CD1c-positive myeloid dendritic cell (primary cell): ENCODE results near the gene SKOR1.

Experiments used
- DNase-seq: peaks from one replicate; pipeline ENCODE4 v3.0.0-alpha.2; 2016; ENCODE audit errors: extremely low spot score

SKOR1 gene

DNA sequence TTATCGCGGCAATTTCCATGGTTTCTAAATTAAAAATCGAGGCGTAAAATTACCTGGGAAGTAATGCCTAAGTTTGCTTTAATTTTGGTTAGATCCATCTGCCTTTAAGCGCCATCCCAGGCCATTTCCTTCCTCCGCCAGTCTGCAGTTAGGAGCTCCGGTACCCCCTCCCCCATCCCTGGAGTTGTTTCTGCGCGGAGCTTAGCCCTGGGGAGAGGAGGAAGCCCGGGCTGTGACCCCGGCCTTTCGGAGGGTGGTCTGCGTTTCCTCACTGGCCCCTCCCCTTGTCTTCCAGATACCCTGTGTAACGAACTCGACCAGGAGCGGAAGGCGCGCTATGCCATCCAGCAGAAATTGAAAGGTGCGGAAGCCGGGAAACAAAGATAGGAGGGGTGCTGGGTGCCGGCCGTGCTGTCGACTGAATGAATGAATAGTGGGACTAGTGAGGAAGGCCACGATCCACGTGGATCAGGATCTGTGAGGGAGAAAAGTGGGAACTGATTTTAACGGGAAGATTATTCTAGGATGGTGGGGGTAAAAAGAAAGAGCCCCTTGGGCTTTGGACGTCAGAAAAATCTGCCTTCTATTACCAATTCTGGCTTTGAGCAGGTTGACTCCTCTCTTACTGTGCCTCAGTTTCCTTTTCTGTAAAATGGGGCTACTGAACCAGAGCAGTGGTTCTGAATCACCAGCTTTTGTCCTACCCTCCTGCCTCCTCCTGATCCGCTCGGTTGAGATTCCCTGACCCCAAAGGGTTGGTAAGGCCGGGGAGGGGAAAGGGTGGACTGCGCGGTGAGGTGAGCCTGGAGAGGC is 7.8 kb downstream of the SKOR1 start:
- DNase-seq: no peak

DNA sequence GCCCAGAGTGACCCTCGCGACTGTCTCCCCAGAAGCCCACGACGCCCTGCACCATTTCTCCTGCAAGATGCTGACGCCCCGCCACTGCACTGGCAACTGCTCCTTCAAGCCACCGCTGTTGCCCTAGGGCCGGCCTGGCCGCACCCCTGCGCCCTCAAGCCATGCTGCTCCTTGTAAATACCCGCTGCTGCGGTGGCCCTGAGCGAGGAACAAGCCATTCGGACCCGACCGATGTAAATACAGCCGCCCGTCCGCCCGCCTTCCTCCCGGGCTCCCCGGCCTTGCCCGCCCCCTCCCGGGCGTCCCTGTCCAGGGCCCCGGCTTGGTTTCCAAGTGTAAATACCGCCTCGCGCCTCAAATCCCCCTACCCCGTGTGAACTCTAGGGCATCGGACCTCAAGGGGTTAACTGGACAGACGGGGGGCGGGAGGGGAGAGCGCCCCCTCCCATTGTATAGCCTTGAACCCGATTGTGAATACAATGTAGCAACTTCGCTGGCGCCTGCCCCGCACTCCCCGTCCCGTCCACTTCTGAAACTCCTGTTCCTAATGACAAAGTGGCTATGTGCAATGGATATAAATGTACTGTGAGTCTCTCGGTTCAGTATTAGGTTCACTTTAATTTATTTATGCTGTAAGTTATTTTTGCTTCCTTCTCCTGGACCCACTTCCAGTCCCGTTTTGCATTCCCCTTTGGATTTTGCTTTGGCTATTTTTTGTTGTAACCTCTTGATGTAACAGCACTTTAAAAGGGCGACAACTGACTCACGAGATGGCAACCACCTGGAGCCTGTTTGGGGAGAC is 8.6 kb downstream of the SKOR1 start:
- DNase-seq: peak; percentile 49

DNA sequence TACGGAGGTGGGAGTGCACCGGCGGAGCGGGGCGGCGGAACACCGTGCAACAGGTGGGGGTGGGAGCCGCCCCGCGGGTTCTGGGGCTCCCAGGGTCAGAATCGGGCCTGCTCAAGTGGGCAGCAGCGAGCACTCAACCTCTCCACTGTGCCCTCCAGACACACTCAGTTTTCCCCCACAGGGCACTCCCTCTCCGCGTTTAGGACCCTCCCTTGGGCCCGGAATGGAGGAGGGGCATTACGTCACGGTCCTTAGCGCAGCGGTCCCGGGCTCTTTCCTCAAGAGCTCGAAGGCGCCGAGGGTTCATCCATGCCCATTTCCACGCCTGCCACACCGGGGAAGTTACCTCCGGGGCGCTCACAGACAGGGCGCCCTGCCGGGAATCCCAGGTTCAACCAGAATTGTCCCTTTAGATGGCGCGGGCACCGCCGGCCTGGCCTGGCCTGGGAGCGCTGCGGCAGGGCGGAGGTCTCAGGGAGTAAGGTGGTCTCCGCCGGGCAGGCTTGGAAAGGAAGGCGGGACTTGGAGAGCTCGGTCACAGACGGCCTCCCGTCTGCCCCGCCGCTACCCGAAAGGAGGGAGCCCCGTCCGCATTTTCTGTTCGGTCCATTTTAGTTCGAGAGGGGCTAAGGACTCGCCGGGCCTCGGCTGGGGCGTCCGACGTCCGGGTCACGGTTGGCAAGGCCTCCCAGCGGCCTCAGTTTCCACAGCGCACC is 9.4 kb downstream of the SKOR1 start:
- no peak for DNase-seq

GRCh38 chr15:67835297-67836133 is 10.2 kb downstream of the SKOR1 start:
- DNase-seq: peak; percentile 71

DNA sequence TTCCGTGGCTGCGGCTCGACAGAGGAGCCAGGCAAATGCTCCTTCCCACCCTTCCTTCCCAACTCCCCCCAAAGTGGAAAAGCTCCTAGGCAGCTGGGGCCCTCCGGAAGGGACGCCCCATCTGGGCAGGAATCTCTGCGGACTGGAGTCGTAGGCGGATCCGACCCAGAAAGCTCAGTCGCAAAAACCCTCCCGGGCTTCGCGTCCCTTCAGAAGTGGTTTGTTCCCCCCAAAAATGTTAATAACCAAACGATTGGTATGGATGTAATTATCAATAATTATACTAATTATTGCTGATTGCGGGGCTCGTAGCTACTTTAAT is 10.8 kb downstream of the SKOR1 start:
- DNase-seq: no peak

DNA sequence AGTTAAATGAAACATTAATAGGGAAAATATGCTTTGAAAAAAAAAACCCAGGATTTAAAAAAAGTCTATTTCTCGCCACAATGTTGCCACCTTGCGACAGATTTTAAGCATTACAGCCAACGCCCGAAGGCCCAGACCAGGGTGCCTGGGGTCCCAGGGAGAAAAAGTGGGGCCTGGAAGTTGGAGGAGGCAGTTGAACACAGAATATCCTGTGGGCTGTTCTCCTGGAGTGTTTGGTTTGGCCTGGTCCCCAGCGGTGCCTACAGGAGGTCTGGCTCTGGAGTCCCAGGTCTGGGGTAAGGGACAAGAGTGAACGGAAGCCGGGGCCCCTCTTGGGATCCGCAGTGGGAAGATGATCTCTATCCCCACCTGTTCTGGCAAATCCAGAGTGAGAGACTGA is 11.2 kb downstream of the SKOR1 start:
- peak; percentile 72 for DNase-seq

DNA sequence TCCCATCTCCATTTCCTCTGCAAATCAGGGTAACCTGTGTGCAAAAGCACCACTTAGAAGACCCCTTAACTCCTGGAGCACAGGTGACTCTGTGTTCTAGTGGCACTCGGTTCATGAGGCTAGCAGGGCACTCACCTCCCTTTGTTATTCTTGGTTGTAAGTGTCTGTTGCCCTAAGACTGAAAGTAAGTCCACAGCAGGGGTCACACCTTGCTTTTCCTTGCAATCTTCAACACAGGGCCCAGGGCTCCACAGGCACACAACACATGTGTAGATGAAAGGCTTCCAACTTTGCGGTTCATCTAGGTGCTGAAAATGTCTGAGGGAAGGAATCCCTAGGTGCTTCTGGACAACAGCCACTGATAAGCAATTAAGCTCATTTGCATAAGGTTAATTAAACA is 11.6 kb downstream of the SKOR1 start:
- no peak for DNase-seq

DNA sequence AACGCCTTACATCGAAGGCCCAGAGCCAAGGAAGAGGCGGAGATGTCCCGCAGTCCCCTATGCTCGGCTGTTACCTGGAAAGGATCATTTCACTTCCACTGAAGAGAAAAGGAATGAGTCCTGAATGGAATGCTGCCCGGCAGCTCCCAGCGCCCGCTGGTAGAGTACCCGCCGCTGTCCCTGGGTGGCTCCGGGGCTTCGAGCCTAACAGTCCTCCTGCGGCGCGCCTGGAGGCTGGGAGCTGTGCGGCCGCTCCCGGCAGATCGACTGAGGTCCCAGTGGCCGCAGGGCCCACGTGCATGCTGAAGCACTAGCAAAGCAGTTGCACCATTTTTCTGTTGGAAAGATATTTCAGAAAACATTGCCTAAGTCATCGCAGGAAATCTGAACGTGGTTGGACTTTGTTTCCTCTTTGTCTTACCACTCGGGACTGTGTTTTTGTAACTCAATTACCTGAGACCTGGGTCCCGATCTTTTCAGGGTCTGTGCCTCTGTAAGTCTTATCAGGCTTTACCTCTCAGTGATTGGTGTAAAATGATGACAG is 13.6 kb downstream of the SKOR1 start:
- peak; percentile 68 for DNase-seq

- peak; percentile 79 for DNase-seq
These were observed 14.2 kb downstream of the SKOR1 start for GRCh38 chr15:67839499-67839928.

- peak; percentile 97 for DNase-seq
These were observed 14.8 kb downstream of the SKOR1 start, which contains the start of gene RNU6-1 for GRCh38 chr15:67839929-67840748. Gene RNU6-1, minus strand, starts transcription at chr15:67840045.

- peak; percentile 64 for DNase-seq
These were observed 15.6 kb downstream of the SKOR1 start for GRCh38 chr15:67840749-67841512.

GRCh38 chr15:67841513-67841762 is 16.1 kb downstream of the SKOR1 start:
- DNase-seq: no peak

- DNase-seq: no peak
These were observed 17.8 kb downstream of the SKOR1 start for GRCh38 chr15:67843092-67843501.

DNA sequence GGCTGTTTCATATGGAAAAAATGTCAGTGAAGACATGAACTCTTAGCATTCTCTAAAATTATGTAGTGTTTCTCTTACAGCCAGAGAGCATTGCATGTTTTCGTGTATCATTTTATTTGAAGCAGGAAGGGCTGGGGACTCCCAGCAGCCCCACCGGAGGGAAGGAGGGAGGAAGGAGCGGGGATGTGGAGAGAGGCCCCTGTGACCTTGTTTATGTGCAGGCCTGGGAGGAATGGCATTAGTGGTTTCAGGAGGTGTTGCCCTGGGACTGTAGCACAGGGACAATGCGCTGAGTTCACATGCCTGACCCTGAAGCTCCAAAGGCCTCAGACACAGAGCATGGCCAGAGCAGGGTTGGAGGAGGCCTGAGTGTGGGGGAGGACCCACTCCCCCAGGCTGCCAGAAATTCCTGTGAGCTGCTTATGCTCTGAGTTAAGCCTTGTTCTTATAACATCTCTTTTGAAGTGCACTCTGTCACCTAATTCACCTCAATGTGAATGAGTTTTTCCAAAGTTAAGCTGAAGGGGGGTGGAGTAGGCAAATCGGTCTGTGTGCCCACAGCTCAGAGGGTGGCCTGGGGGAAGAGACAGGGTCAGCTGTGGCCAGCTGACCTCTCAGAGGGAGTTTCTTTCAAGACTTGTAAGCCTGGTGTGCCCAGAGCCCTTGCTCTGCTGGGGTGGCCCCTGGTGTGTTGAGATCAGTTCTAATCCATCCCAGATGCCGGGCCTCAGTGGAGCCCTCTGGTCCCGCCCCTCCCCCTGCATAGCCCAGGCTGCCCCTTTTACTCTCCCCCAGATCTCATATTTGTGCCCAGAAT is 18.5 kb downstream of the SKOR1 start:
- DNase-seq: no peak

- no peak for DNase-seq
These were observed 20.7 kb downstream of the SKOR1 start for GRCh38 chr15:67845974-67846373.

DNA sequence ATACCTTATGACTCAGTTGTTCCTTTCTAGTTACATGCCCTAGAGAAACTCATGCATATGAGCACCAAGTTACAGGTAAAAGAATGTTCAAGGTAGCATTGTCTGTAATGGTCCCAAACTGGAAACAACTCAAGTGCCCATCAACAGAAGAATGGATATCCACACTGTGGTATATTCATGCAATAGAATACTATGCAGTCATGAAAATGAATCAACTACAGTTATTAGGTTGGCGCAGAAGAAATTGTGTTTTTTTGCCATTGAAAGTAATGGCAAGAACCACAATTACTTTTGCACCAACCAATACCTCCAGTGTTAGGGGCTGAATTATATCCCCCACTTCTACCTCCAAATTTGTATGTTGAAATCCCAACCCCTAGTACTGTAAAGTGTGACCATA is 24.2 kb downstream of the SKOR1 start:
- no peak for DNase-seq

DNA sequence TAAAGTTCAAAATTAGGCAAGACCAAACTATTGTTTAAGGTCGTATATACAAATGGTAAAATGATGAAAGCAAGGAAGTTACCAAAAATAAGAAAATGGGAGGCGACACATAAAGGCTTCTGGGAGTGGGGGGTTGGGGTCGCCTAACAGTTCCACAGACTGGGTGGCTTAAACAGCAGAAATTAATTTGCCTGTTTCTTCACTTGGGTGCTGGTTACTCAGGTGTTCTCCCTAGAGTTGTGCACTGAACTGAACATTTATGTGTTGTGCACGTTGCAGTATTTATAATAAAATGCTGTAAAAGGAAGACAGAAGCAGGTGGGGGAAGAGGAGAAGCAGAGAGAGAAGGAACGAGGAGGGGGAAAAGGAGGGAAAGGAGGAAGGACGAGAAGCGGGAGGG is 25.0 kb downstream of the SKOR1 start:
- DNase-seq: no peak

- peak; percentile 88 for DNase-seq
These were observed 25.8 kb downstream of the SKOR1 start for GRCh38 chr15:67850994-67851571.

DNA sequence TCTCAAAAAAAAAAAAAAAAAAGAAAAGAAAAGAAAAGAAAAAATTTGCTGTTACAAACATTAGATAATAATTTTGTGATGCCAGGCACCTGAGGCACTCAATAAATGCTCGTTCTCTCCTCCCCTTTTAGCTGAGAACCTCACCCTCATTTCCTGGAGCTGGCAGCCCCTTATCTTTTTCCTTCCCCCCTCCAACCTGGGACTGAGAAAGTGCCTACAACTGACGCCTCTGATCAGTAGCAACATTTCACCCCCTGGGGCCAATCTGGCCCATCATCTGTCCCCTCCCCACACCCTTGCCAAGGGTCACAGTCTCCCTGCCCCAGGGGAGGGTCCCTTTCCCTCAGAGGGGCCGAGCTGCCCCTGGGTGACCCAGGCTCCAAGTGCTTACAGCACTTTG is 27.1 kb downstream of the SKOR1 start:
- no peak for DNase-seq
